Activated CD4-positive, alpha-beta T cell treated with anti-CD3 and anti-CD28 coated beads, Interleukin-2, amount 10 ng/mL, durations not matched to agents 7 days and 5 days (primary cell): ENCODE data around the gene SLC6A3. TPM values are rescaled to one million over a fixed set of nuclear protein-coding genes. Genes with fewer than 3 reads are reported as not detected.

Experiments
- CTCF ChIA-PET: fragments of 350-600 bp; sonication (Branson Sonifier 250); formaldehyde crosslinking; loops from one replicate; lab custom pipeline; 2021; ENCODE audit warnings: antibody characterized with exemption; lab: Charles Lee
- POLR2A ChIA-PET: fragments of 350-600 bp; sonication (Branson Sonifier 250); formaldehyde crosslinking; loops from one replicate; lab custom pipeline; 2021; ENCODE audit warnings: antibody characterized with exemption; lab: Charles Lee
- DNase-seq: peaks from one replicate; pipeline ENCODE4 v3.0.0-alpha.2; 2020
- H3K27ac Mint-ChIP-seq: one replicate; pipeline ENCODE4 v1.8.0; 2021; ENCODE audit warnings: mild to moderate bottlenecking, moderate library complexity, mixed read lengths
- H3K27me3 Mint-ChIP-seq: one replicate; pipeline ENCODE4 v1.8.0; 2021; ENCODE audit warnings: mixed read lengths
- H3K36me3 Mint-ChIP-seq: one replicate; pipeline ENCODE4 v1.8.0; 2021; ENCODE audit warnings: low read depth, mixed read lengths
- H3K4me1 Mint-ChIP-seq: one replicate; pipeline ENCODE4 v1.8.0; 2021; ENCODE audit warnings: mixed read lengths
- H3K4me3 Mint-ChIP-seq: one replicate; pipeline ENCODE4 v1.8.0; 2021; ENCODE audit warnings: mild to moderate bottlenecking, moderate library complexity, mixed read lengths
- H3K9me3 Mint-ChIP-seq: one replicate; pipeline ENCODE4 v1.8.0; 2021; ENCODE audit warnings: mixed read lengths
- total RNA-seq, 2 experiments: library from RNA; stranded (reverse); gene quantifications; one replicate each; pipeline ENCODE4 v1.2.3, GENCODE V29; 2021

SLC6A3 gene
- total RNA-seq, 2 experiments from 2014 or later, result 0.08 TPM; not detected in 1

- H3K27ac Mint-ChIP-seq, result no peak overlapping the region
- no peaks in the 10 kb centered on the region for H3K36me3 Mint-ChIP-seq
- H3K4me3 Mint-ChIP-seq, result no peak overlapping the region
- ChIA-PET POLR2A (no interaction called here), CTCF (no interaction called here)
- peaks cover 9% of the 10 kb centered on the region for H3K27me3 Mint-ChIP-seq
- no peaks in the 10 kb centered on the region for H3K9me3 Mint-ChIP-seq
- no peaks in the 10 kb centered on the region for H3K4me1 Mint-ChIP-seq
- no peak for DNase-seq
These were observed 92.7 kb downstream of the SLC6A3 start for GRCh38 chr5:1352231-1353219.

GRCh38 chr5:1351156-1351555 is 94.1 kb downstream of the SLC6A3 start:
- Mint-ChIP-seq H3K36me3 (no peaks in the 10 kb centered on the region), H3K4me1 (peaks cover 5% of the 10 kb centered on the region), H3K27me3 (peaks cover 9% of the 10 kb centered on the region), H3K27ac (no peak overlapping the region), H3K9me3 (no peaks in the 10 kb centered on the region), H3K4me3 (no peak overlapping the region)
- ChIA-PET CTCF (no interaction called here), POLR2A (no interaction called here)
- DNase-seq, result no peak

- no peaks in the 10 kb centered on the region for H3K9me3 Mint-ChIP-seq
- no peak for DNase-seq
- ChIA-PET CTCF (no interaction called here), POLR2A (no interaction called here)
- peak overlapping the region; percentile 36 for H3K27ac Mint-ChIP-seq
- peaks cover 11% of the 10 kb centered on the region for H3K4me1 Mint-ChIP-seq
- H3K4me3 Mint-ChIP-seq, result no peak overlapping the region
- H3K36me3 Mint-ChIP-seq, result peaks cover under 1% of the 10 kb centered on the region
- peaks cover 3% of the 10 kb centered on the region for H3K27me3 Mint-ChIP-seq
These were observed 96.0 kb downstream of the SLC6A3 start for GRCh38 chr5:1349246-1349645.

GRCh38 chr5:1348986-1349245 is 96.3 kb downstream of the SLC6A3 start:
- Mint-ChIP-seq H3K27ac (peak overlapping the region; percentile 36), H3K27me3 (peaks cover 2% of the 10 kb centered on the region), H3K9me3 (no peaks in the 10 kb centered on the region), H3K4me3 (no peak overlapping the region), H3K36me3 (peaks cover 4% of the 10 kb centered on the region), H3K4me1 (peaks cover 14% of the 10 kb centered on the region)
- DNase-seq, result no peak
- CTCF ChIA-PET, result no interaction called here
- POLR2A ChIA-PET, result no interaction called here

DNA sequence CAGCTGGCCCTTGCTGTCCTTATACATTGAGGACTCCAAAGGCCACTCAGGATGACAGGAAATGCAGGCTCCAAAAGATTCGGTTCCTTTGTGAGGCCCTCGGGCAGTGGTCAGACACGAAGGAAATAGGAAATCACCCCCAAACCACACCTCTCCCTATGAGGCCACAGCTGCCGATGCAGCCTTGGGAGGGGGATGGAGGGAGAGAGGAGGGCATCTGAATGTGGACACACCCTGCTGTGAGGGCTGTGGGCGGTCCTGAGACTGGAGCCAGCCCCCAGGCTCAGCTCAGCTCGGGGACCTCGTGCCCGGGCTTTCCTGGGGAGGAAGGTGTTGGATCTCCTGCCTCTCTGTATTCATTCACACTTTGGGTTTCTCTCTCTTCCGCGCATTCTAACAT is 97.7 kb downstream of the SLC6A3 start:
- peaks cover 22% of the 10 kb centered on the region for H3K4me1 Mint-ChIP-seq
- peaks cover 2% of the 10 kb centered on the region for H3K27me3 Mint-ChIP-seq
- DNase-seq, result no peak
- no peak overlapping the region for H3K27ac Mint-ChIP-seq
- no peaks in the 10 kb centered on the region for H3K9me3 Mint-ChIP-seq
- ChIA-PET POLR2A (no interaction called here), CTCF (interaction anchor here (1.0 kb wide), 1 partner anchor 204 kb away, joined by 3 read pairs; no protein-coding TSS in a partner anchor)
- H3K4me3 Mint-ChIP-seq, result no peak overlapping the region
- H3K36me3 Mint-ChIP-seq, result peaks cover 10% of the 10 kb centered on the region

DNA sequence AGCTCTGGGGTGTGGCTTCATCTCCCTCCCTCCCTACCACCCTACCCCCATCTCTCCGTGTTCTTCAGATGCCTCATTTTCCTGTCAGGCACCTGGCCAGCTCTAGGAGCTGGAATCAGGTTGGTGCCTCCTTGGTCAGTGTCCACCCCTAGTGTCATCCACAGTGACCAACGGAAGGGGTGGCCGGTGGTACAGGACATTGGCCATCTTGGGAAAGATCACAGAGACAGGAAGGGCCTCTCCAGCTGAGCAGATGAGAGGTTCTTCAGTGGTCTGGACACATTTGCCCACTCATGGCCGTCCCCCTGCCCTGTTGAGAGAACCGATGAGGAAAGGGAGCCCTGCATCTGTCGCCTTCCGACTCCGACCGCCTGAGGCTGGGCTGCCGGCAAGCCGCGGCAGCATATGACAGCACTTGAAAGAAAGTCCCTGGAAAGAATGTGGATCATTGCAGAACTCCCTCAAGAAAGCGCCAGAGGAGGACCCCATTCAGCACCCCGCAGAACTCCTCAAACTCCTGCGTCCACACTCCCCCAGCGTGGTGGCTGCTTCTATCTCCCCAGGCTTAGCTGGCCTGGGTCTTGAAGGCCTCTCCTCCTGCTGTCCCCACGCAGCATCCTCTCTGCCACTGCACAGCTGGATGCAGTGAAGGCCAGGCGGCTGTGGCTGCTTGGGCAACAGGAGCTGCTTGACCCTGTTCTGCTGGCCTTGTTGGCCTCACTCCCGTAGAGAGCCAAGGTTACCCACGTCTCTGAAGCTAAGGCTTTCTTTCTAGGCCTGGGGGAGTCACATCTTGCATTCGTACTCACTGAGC is 98.4 kb downstream of the SLC6A3 start:
- Mint-ChIP-seq H3K9me3 (no peaks in the 10 kb centered on the region), H3K36me3 (peaks cover 15% of the 10 kb centered on the region), H3K4me3 (peak overlapping the region; percentile 73), H3K4me1 (peaks cover 22% of the 10 kb centered on the region), H3K27me3 (peaks cover 2% of the 10 kb centered on the region), H3K27ac (no peak overlapping the region)
- POLR2A ChIA-PET, result no interaction called here
- no peak for DNase-seq
- CTCF ChIA-PET, result no interaction called here

DNA sequence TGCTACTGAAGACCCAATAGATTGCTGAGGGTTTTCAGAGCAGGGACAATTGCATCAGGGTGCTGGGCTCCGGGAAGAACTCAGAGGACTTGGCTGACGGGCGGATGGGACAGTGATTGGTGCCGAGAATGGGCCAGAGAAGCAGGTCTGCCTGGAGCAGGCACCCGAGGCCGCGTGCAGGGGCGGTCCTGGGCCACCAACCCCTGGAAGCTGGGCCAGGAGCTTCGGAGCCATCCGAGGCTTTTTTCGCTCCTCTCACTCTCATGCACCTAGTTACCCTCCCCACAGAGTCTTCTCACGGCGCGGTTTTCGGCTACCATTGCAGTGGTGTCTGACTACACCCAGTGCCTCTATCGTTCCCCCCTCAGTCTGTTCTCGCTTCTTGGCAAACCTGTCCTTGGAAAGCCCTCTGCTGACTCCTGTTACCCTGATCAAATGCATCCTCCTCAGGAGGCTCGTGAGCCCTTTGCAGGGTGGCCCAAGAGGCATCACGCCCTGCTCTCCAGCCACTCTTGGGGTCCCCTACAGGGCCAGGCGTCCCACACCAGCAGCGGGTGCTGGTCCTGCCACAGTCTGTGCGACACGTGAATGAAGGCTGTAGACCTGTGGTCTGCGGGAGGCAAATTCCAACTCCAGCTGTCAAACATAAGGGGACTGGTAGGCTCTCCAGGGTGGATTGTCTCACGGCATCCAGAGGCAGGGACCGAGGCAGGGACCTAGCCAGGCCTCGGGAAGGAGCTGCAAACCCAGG is 99.2 kb downstream of the SLC6A3 start:
- no peak for DNase-seq
- Mint-ChIP-seq H3K9me3 (no peaks in the 10 kb centered on the region), H3K27me3 (no peaks in the 10 kb centered on the region), H3K4me3 (peak overlapping the region; percentile 73), H3K4me1 (peaks cover 26% of the 10 kb centered on the region), H3K36me3 (peaks cover 21% of the 10 kb centered on the region), H3K27ac (peak overlapping the region; percentile 83)
- CTCF ChIA-PET, result no interaction called here
- POLR2A ChIA-PET, result no interaction called here

GRCh38 chr5:1344975-1345838 is 100.0 kb downstream of the SLC6A3 start, which contains the start of gene CLPTM1L:
Gene CLPTM1L (minus strand): TSS chr5:1345099. CDS start chr5:1344841, 258 bp downstream.
- Mint-ChIP-seq H3K4me3 (peak within 1 kb of the TSS; percentile 82), H3K36me3 (peaks cover 27% of the 10 kb centered on the region), H3K4me1 (peaks cover 28% of the 10 kb centered on the region), H3K27ac (peak within 1 kb of the TSS; percentile 84), H3K9me3 (no peaks in the 10 kb centered on the region), H3K27me3 (no peaks in the 10 kb centered on the region)
- ChIA-PET POLR2A (interaction anchor here (0.8 kb wide), 1 partner anchor 183 kb away, joined by 4 read pairs; no protein-coding TSS in a partner anchor), CTCF (no interaction called here)
- DNase-seq, result peak; percentile 89

DNA sequence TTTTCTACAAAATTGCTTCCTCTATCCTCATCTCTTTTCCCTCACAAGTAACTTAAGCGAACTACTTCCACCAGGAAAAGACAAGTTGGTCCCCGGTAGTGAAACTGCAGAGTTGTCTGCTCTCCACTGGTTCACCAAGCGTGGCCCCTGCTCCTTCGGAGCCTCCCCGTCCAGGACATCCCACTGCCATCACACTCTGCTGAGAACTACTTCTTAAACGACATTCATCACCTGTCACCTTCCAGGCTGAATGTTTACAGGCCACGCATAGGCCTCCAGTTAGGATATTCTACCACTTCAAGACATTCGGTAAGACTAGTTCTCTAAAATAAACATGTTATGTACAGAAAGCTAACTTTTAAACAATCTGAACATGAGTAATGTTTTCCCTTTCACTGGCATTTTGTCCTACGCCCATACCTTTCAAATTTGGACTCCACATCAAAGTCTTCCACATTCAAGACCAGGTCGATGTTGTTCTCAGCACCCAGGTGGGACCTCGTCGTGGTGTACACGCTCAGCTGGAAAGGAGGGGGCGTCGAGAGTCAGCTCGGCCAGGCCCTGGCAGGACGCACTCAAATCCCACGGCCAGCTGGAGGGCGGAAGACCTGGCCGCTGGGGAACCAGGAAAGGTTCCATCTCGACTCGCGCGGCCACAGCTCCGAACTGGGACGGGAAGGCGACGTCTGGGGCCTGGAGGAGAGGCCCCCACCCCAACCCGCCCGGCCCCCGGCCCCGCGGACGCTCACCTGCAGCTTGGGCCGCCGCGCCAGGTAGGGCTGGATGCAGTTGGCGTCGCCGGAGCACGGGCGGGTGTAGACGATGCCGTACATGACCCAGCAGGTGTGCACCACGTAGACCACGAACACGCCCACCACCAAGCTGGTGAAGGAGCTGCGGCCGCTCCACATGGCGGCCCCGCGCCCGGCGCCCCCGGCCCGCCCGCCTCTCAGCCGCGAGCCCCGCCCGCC is 101.0 kb downstream of the SLC6A3 start:
- peak; percentile 22 for DNase-seq
- Mint-ChIP-seq H3K9me3 (no peaks in the 10 kb centered on the region), H3K4me3 (peak overlapping the region; percentile 82), H3K36me3 (peaks cover 30% of the 10 kb centered on the region), H3K4me1 (peaks cover 29% of the 10 kb centered on the region), H3K27ac (peak overlapping the region; percentile 84), H3K27me3 (no peaks in the 10 kb centered on the region)
- POLR2A ChIA-PET, result interaction anchor here (0.8 kb wide), 1 partner anchor 182 kb away, joined by 4 read pairs; no protein-coding TSS in a partner anchor
- CTCF ChIA-PET, result interaction anchor here (2.0 kb wide), 1 partner anchor 34 kb away, joined by 5 read pairs; no protein-coding TSS in a partner anchor

DNA sequence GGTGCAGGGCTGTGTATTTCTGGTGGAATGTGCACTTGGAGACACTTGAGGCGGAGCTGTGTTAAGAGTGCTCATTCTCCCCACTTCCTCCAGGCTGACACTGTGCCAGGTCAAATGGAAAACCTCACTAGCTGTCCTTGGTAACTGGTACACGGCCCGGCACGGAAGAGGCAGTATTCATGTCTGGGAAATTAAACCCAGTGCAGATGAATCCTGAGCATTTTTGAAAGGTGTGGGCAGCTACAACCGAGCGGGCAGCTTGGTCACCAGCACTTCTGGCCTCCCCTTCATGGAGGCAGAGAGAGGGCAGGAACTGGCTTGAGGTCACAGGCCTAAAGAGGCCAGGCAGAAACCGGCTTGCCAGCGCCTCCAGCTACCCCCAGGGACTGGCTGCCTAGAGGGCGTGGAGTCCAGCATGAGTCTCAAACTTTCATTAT is 101.9 kb downstream of the SLC6A3 start:
- Mint-ChIP-seq H3K9me3 (no peaks in the 10 kb centered on the region), H3K4me3 (peak overlapping the region; percentile 82), H3K27me3 (no peaks in the 10 kb centered on the region), H3K4me1 (peaks cover 29% of the 10 kb centered on the region), H3K36me3 (peaks cover 32% of the 10 kb centered on the region), H3K27ac (peak overlapping the region; percentile 6)
- no peak for DNase-seq
- ChIA-PET CTCF (interaction anchor here (2.0 kb wide), 1 partner anchor 33 kb away, joined by 5 read pairs; no protein-coding TSS in a partner anchor), POLR2A (no interaction called here)
